ENCODE data around the gene MCF2. TPM values are rescaled to one million over a fixed set of nuclear protein-coding genes. Genes with fewer than 3 reads are reported as not detected.

MCF2 gene
- total RNA-seq, 3 donors from 2014 or later, result 0.06 to 0.14 TPM; not detected in 1

GRCh38 chrX:139734996-139735395 lies 27.0 kb upstream of the MCF2 start:
- DNase-seq, result no peak
- no peaks in the 10 kb centered on the region for H3K36me3 ChIP-seq (ENCODE audit: low read depth)
- TF ChIP-seq CTCF (IDR thresholded peaks at IDR 0.05), result no peak
- no peak overlapping the region for H3K4me3 ChIP-seq
- H3K9me3 ChIP-seq, result no peaks in the 10 kb centered on the region
- no peaks in the 10 kb centered on the region for H3K4me1 ChIP-seq (ENCODE audit: low read depth)
- intact Hi-C loops (cut with DNase I, micrococcal nuclease), result no loop called here
- no peak for ATAC-seq

- no peak for TF ChIP-seq CTCF (IDR thresholded peaks at IDR 0.05)
- intact Hi-C loops (cut with DNase I, micrococcal nuclease), result no loop called here
- Histone ChIP-seq H3K9me3 (no peaks in the 10 kb centered on the region), H3K4me3 (no peak overlapping the region), H3K36me3 (ENCODE audit: low read depth) (no peaks in the 10 kb centered on the region), H3K4me1 (ENCODE audit: low read depth) (no peaks in the 10 kb centered on the region)
- DNase-seq, result no peak
- no peak for ATAC-seq
Observed at GRCh38 chrX:139725720-139726119, 17.8 kb upstream of the MCF2 start.

GRCh38 chrX:139724626-139725025 lies 16.7 kb upstream of the MCF2 start:
- intact Hi-C loops (cut with DNase I, micrococcal nuclease), result no loop called here
- DNase-seq (no peak), ATAC-seq (no peak)
- Histone ChIP-seq H3K4me3 (no peak overlapping the region), H3K4me1 (ENCODE audit: low read depth) (no peaks in the 10 kb centered on the region), H3K36me3 (ENCODE audit: low read depth) (no peaks in the 10 kb centered on the region), H3K9me3 (no peaks in the 10 kb centered on the region)
- no peak for TF ChIP-seq CTCF (IDR thresholded peaks at IDR 0.05)

- Histone ChIP-seq H3K4me1 (ENCODE audit: low read depth) (no peaks in the 10 kb centered on the region), H3K9me3 (no peaks in the 10 kb centered on the region), H3K4me3 (no peak overlapping the region), H3K36me3 (ENCODE audit: low read depth) (no peaks in the 10 kb centered on the region)
- TF ChIP-seq CTCF (IDR thresholded peaks at IDR 0.05), result no peak
- no peak for DNase-seq
- ATAC-seq, result no peak
- intact Hi-C loops (cut with DNase I, micrococcal nuclease), result no loop called here
Observed at GRCh38 chrX:139720979-139721378, 13.0 kb upstream of the MCF2 start.

GRCh38 chrX:139720136-139720535 lies 12.2 kb upstream of the MCF2 start:
- H3K36me3 ChIP-seq (ENCODE audit: low read depth), result no peaks in the 10 kb centered on the region
- TF ChIP-seq CTCF (IDR thresholded peaks at IDR 0.05), result no peak
- H3K4me1 ChIP-seq (ENCODE audit: low read depth), result no peaks in the 10 kb centered on the region
- DNase-seq, result no peak
- no peaks in the 10 kb centered on the region for H3K9me3 ChIP-seq
- no peak overlapping the region for H3K4me3 ChIP-seq
- intact Hi-C loops (cut with DNase I, micrococcal nuclease), result no loop called here
- no peak for ATAC-seq

GRCh38 chrX:139702658-139703057 lies 5.3 kb downstream of the MCF2 start:
- ATAC-seq, result no peak
- no peak overlapping the region for H3K4me3 ChIP-seq
- H3K9me3 ChIP-seq, result no peaks in the 10 kb centered on the region
- intact Hi-C loops (cut with DNase I, micrococcal nuclease), result no loop called here
- TF ChIP-seq CTCF (IDR thresholded peaks at IDR 0.05), result no peak
- H3K36me3 ChIP-seq (ENCODE audit: low read depth), result no peaks in the 10 kb centered on the region
- no peaks in the 10 kb centered on the region for H3K4me1 ChIP-seq (ENCODE audit: low read depth)
- DNase-seq, result no peak
